HG02943 (cell line): Measurements from ENCODE around the gene KCNH5.

Experiments
- ATAC-seq: cut with Tn5 transposase; IDR thresholded peaks from one replicate; pipeline ENCODE4 v1.9.1; 2021; ENCODE audit warnings: mild to moderate bottlenecking, low read depth, moderate library complexity; ENCODE audit not compliant: unreplicated experiment

Gene KCNH5

GRCh38 chr14:63006531-63006930 is 38.7 kb downstream of the KCNH5 start:
- ATAC-seq, result no peak

- ATAC-seq, result no peak
These were observed 51.2 kb downstream of the KCNH5 start for GRCh38 chr14:62994096-62994495.

GRCh38 chr14:62988967-62989366 is 56.3 kb downstream of the KCNH5 start:
- ATAC-seq, result no peak

- ATAC-seq, result no peak
These were observed 61.4 kb downstream of the KCNH5 start for GRCh38 chr14:62983821-62984220.

- no peak for ATAC-seq
These were observed 64.6 kb downstream of the KCNH5 start for GRCh38 chr14:62980693-62981092.

GRCh38 chr14:62957562-62957961 is 87.7 kb downstream of the KCNH5 start:
- ATAC-seq, result no peak

GRCh38 chr14:62956413-62956812 is 88.8 kb downstream of the KCNH5 start:
- ATAC-seq, result no peak

- no peak for ATAC-seq
These were observed 91.1 kb downstream of the KCNH5 start for GRCh38 chr14:62954165-62954564.

- ATAC-seq, result no peak
These were observed 93.0 kb downstream of the KCNH5 start for GRCh38 chr14:62952226-62952625.

GRCh38 chr14:62947301-62947700 is 98.0 kb downstream of the KCNH5 start:
- ATAC-seq, result no peak

- no peak for ATAC-seq
These were observed 99.0 kb downstream of the KCNH5 start for GRCh38 chr14:62946221-62946620.

GRCh38 chr14:62943202-62943601 is 102.1 kb downstream of the KCNH5 start:
- ATAC-seq, result no peak

GRCh38 chr14:62939970-62940369 is 105.3 kb downstream of the KCNH5 start:
- ATAC-seq, result no peak

- no peak for ATAC-seq
These were observed 106.5 kb downstream of the KCNH5 start for GRCh38 chr14:62938778-62939177.

- no peak for ATAC-seq
These were observed 110.8 kb downstream of the KCNH5 start for GRCh38 chr14:62934439-62934838.

- ATAC-seq, result no peak
These were observed 123.8 kb downstream of the KCNH5 start for GRCh38 chr14:62921466-62921865.

- no peak for ATAC-seq
These were observed 128.7 kb downstream of the KCNH5 start for GRCh38 chr14:62916551-62916950.

- ATAC-seq, result no peak
These were observed 130.4 kb downstream of the KCNH5 start for GRCh38 chr14:62914873-62915272.

- no peak for ATAC-seq
These were observed 131.2 kb downstream of the KCNH5 start for GRCh38 chr14:62914025-62914424.

GRCh38 chr14:62908506-62908905 is 136.8 kb downstream of the KCNH5 start:
- ATAC-seq, result no peak

GRCh38 chr14:62905566-62905965 is 139.7 kb downstream of the KCNH5 start:
- ATAC-seq, result no peak

- ATAC-seq, result no peak
These were observed 147.5 kb downstream of the KCNH5 start for GRCh38 chr14:62897771-62898170.

GRCh38 chr14:62896932-62897456 is 148.3 kb downstream of the KCNH5 start:
- ATAC-seq, result no peak
